ENCODE data around the gene GNG13.

Gene GNG13

DNA sequence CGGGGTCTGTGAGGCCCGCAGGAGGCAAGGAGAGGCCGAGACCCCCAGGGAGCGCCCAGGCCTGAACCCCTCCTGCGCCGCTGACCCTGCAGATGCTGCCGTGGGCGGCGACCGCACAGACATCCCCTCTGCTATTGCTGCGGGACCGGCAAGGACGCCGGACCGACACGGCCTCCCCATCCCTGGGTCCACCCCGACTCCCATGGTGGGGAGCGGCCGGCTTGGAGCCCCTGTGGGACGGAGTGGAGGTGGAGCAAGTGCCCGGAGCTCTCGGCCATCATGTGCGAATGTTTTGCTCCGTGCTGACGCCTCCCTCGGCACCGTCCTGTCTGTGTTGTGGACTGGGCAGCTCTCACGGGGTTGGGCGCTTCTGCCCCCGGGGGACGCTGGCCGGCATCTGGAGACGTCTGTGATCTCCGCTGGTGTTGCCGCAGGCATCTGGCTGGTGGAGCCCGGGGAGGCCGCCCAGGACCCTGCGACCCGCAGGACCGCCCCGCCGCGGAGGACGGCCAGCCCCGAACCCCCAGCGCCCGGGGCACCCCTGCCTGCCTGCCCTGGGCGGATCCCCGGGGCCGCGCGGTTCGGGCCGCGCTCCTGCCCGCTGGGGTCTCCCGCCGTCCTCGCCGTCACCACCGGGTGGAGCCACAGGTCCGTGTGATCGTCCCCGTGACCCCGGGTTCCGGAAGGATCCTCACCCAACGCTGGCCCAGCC, 12.8 kb upstream of the GNG13 start:
- no peak for DNase-seq (ENCODE audit: low read depth)

- no peak for DNase-seq (ENCODE audit: low read depth)
Measured at GRCh38 chr16:808085-808386, 7.5 kb upstream of the GNG13 start.

DNA sequence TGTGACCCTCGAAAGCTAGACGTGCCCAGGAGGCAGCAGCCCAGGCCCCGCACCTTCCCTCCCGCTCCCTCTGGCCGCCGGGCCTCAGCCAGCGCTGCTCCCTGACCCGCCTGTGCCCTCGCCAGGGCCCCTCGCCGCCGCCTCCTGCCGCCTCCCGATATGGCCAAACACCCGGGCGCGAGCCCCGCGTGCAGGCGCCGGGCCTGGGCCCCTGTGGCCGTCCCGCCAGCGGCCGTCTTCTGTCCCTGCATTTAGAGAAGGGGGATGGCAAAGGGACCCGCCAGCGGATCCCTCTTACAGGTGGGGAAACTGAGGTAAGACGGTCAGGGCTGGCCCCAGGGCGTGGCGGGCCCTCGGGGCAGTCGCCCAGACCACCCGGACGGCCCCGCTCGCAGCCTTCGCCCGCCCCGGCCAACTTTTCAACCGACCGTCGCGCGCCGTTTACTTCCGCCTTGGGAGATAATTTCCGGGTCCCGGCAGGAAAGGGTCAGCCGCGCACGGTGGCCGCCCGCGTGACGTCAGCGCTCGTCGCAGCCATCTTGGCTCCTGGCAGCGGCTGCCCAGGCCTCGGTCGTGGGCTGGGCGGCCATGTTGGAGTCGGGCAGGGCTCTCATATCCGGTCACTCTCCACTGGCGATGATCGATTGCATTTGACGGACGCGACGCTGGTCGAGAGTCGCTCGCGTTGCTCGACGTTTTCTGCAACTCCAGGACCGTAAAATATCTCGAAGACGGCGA, 7.0 kb upstream of the GNG13 start:
- DNase-seq (ENCODE audit: low read depth): peak; percentile 92

GRCh38 chr16:805474-805873, 4.9 kb upstream of the GNG13 start:
- no peak for DNase-seq (ENCODE audit: low read depth)

DNA sequence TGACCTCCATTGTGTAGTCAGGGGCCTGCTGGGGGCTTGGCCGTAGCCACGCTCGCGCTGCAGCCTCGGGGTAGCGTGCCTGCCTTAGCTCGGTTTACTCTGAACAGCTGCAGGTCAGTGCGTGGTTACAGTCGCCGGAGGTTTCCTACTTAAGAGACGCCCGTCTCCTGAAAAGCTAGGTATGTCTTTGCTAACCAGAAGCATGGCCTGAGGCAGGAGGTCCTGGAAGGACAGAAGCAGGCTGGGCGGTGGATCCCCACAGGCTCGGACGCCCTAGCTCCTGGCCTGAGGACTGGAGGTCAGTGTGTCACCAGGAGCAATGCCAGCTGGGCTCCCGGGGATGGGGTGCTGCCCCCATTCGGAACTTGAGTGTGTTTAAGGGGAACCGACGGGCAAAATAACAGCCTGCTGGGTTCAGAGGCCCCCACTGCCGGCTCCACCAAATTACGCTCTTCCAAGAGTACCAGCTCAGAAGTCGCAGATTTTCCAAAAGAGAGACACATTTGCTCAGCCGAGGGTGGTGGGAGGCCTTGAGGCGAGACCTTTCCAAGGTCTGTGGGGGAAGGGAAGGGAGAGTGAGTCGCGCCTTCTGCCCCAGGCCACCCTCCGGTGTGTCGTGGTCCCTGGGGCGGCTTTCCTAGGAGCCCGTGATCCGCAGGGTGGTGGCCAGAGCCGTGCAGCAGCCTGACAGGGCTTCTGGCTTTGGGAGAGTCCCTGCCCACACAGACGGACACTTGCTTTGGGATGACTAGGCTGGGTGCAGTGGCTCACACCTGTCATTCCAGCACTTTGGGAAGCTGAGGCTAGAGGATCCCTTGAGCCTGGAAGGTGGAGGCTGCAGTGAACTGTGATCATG, 3.9 kb upstream of the GNG13 start:
- no peak for DNase-seq (ENCODE audit: low read depth)

DNA sequence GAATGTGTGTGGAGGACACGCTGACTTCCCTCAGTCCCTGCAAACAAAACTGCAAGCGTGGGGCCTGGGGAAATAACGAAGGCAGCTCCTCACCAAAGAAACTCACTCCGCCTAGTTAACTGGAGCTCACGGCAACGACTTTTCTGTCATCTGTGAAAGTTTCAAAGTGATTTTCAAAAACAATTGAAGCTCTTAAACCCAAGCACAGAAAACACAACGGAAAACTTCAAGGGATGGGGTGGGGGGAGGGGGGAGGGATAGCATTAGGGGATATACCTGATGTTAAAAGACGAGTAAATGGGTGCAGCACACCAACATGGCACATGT, 3.2 kb upstream of the GNG13 start:
- no peak for DNase-seq (ENCODE audit: low read depth)

DNA sequence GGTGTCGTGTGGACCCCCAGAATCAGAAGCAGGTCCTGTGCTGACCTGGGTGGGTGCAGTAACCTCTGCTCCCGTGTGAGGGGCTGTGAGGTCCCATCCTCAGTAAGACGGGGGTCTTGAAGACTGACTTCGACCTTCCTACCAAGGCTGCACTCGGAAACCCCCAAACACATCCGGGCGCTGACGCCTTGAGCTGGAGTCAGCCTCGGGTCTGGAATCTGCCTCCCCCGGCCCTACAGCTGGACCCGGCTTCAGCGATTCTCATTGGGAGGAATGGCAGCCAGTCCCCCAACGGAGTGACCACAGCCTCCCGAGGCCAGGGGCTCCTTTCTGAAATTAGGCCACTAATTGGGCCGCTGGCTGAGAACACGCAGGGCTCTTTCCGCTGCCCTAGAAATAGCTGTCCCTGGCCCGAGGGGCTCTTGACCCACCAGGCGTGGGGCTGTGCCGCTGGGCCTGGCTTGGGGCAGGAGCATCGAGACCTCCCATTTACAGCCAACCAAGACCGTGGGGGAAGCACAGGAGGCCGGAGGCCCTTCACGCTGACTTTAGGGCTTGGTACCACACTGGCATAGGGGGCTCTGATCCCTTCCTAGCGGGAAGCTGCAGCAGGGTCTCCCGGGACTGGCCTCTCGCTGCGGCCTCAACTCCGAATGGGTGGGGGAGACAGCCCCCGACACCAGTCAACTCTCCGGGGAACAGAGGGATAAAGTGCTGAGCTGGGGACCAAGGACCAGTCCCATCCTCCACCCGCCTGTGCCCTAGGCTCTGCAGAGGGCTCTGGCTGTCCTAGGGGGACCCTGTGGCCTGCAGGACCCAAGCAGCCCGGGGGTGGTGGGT, 2.6 kb upstream of the GNG13 start:
- DNase-seq (ENCODE audit: low read depth): no peak

DNA sequence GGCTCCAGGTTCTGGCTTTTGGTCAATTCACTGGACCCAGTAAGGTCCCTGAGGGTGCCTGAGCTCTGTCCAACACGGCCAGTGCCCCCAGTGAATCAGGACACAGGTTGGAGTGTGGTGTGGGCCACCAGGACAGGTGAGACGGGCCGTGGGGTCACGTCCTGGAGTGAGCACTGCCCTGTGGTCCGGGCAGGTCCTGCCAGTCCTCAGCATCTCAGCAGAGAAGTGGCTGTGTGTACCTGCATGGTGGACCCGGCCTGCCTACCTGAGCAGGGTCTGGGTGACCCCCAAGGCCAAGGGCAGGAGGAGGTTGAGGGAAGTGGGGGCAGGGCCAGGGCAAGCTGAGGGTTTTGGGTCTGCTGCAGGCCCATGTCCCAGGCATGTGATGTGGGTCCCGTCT, 1.9 kb upstream of the GNG13 start:
- no peak for DNase-seq (ENCODE audit: low read depth)

DNA sequence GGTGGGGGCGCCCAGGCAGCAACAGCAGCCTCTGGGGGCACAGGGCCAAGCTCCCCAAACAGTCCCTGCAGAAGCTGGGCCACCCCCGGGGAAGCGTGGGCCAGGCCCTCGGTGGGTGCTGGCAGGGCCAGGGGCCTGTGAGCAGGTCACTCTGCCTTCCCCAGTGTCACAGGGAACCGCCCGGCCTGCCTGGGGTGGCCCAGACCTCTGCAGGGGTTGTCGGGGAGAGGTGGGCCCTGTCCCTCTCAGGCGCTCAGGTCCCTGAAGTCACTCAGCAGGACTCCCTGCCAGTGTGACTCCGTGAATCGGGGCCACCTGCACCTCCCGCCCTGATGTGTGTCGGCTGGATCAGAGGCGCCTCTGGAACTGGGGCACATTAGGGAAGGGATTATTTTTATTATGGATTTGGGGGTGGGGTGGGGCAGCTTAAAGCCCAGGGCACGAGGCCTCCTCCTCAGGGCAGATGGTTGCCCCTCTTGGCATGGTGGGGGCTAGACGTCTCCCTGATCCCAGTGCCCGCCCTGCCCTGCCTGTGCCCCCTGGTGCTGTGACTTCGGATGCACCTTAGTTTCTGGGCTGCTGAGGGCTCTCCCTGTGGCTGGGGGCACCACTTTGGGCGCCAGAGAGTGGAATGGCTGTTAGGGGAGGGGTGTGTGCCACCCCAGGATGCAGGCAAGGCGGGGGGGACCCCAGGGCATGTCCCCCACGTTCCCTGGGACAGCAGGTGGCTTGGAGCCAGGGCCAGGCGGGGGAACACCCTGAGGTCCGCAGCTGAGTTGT, 1.2 kb upstream of the GNG13 start:
- DNase-seq (ENCODE audit: low read depth): no peak

GRCh38 chr16:800834-801511, 439 bp upstream of the GNG13 start:
- no peak for DNase-seq (ENCODE audit: low read depth)

GRCh38 chr16:799111-799947, 1.2 kb downstream of the GNG13 start:
- DNase-seq (ENCODE audit: low read depth): no peak

- no peak for DNase-seq (ENCODE audit: low read depth)
Measured at GRCh38 chr16:798666-799065, 1.9 kb downstream of the GNG13 start.

- no peak for DNase-seq (ENCODE audit: low read depth)
Measured at GRCh38 chr16:797686-798085, 2.8 kb downstream of the GNG13 start.

DNA sequence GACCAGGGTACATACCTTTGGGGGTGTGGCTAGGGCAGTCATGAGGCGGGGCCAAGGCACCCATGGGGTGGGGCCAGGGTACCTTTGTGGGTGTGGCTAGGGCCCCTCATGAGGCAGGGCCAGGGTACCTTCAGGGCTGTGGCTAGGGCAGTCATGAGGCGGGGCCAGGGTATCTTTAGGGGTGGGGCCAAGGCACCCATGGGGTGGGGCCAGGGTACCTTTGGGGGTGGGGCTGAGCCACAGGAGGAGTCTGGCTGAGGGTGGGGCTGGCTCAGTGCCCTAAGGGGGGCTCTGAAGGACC, 3.5 kb downstream of the GNG13 start:
- DNase-seq (ENCODE audit: low read depth): no peak

GRCh38 chr16:796296-797119, 4.0 kb downstream of the GNG13 start:
- DNase-seq (ENCODE audit: low read depth): no peak

GRCh38 chr16:795580-796229, 4.8 kb downstream of the GNG13 start:
- DNase-seq (ENCODE audit: low read depth): no peak

GRCh38 chr16:794853-795466, 5.6 kb downstream of the GNG13 start:
- DNase-seq (ENCODE audit: low read depth): no peak

- no peak for DNase-seq (ENCODE audit: low read depth)
Measured at GRCh38 chr16:794091-794822, 6.3 kb downstream of the GNG13 start.
